Right lobe of liver (tissue), 4 donors: Measurements from ENCODE around the gene ATAD3A.

Experiments used
- CTCF ChIP-seq, 4 donors: fragments of 200-600 bp in 3 of 4; fragments of 450-650 bp in 1 of 4; IDR thresholded peaks; one replicate each; pipeline versions ENCODE4 v1.5.1 to v1.8.0; 2016 to 2022; ENCODE audit warnings: antibody characterized with exemption in 4 of 4, mild to moderate bottlenecking in 2 of 4
- POLR2A ChIP-seq: fragments of 450-650 bp; IDR thresholded peaks from one replicate; pipeline ENCODE4 v1.6.1; 2017; ENCODE audit warnings: antibody characterized with exemption, mild to moderate bottlenecking
- donor health status: DM: no; HTN: no; CAD: no.
- donor health status: DM: no; HTN: no; CAD: no.
- donor health status: DM: no; HTN: yes; CAD: no.

DNA sequence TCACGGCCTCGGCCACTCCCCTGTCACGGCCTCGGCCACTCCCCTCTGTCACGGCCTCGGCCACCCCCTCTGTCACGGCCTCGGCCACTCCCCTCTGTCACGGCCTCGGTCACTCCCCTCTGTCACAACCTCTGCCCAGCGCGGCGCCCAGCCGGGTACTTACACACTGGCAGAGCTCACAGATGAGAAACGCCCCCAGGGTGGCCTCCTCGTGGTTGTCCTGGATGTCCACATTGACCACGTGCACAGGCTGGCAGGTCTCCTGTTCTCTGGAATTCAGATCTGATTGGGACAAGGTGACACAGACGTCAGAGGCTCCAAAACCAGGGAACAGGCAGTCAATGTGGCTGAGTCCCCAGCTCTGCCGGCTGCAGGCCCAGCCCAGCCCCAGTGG is 31.7 kb downstream of the ATAD3A start:
- no peak for TF ChIP-seq CTCF (IDR thresholded peaks at IDR 0.05)
- TF ChIP-seq POLR2A, result no peak
